Natural killer cell (primary cell): ENCODE measurements around the gene ATF4. TPM values are rescaled to one million over a fixed set of nuclear protein-coding genes. Genes with fewer than 3 reads are reported as not detected.

Source experiments
- ATAC-seq, 3 donors: fragments of 150-1000 bp in 2 of 3; fragments of 200-7000 bp in 1 of 3; cut with Tn5 transposase; 1 replicate in 1 of 3; 2 replicates in 2 of 3; pipeline ENCODE4 v1.10.0; 2021; ENCODE audit warnings: mild to moderate bottlenecking in 2 of 3, moderate library complexity in 2 of 3
- DNase-seq, 2 donors: peaks; one replicate each; pipeline versions ENCODE4 v3.0.0 to v3.0.0-alpha.2; 2013 to 2021; ENCODE audit warnings: mixed read lengths in 1 of 2
- H3K27ac ChIP-seq: one replicate; pipeline ENCODE4 v1.5.1; 2013; ENCODE audit warnings: mild to moderate bottlenecking, low read length
- H3K27me3 ChIP-seq: one replicate; pipeline ENCODE4 v1.6.1; 2013; ENCODE audit warnings: low read length; ENCODE audit not compliant: control insufficient read depth, insufficient read depth
- H3K36me3 ChIP-seq: one replicate; pipeline ENCODE4 v1.6.1; 2013; ENCODE audit warnings: low read length; ENCODE audit not compliant: control insufficient read depth, insufficient read depth
- H3K4me1 ChIP-seq: one replicate; pipeline ENCODE4 v1.6.1; 2013; ENCODE audit warnings: low read length; ENCODE audit not compliant: control insufficient read depth, insufficient read depth
- H3K4me3 ChIP-seq: one replicate; pipeline ENCODE4 v1.5.1; 2013; ENCODE audit warnings: low read length
- H3K9me3 ChIP-seq: one replicate; pipeline ENCODE4 v1.6.1; 2013; ENCODE audit warnings: low read length; ENCODE audit not compliant: control insufficient read depth, insufficient read depth
- H3K27ac Mint-ChIP-seq, 2 donors: one replicate each; pipeline ENCODE4 v1.8.0; 2022; ENCODE audit warnings: mild to moderate bottlenecking in 2 of 2, mixed read lengths in 2 of 2, moderate library complexity in 1 of 2
- H3K27me3 Mint-ChIP-seq, 2 donors: one replicate each; pipeline ENCODE4 v1.8.0; 2022; ENCODE audit warnings: low read depth in 2 of 2, mixed read lengths in 2 of 2
- H3K36me3 Mint-ChIP-seq: one replicate; pipeline ENCODE4 v1.8.0; 2022; ENCODE audit warnings: mixed read lengths
- H3K4me1 Mint-ChIP-seq, 2 donors: one replicate each; pipeline ENCODE4 v1.8.0; 2022; ENCODE audit warnings: mixed read lengths in 2 of 2
- H3K4me3 Mint-ChIP-seq: one replicate; pipeline ENCODE4 v1.8.0; 2022; ENCODE audit warnings: mild to moderate bottlenecking, moderate library complexity, mixed read lengths
- H3K9me3 Mint-ChIP-seq, 2 donors: one replicate each; pipeline ENCODE4 v1.8.0; 2022; ENCODE audit warnings: mixed read lengths in 2 of 2
- CTCF ChIP-seq: fragments of 200-600 bp; IDR thresholded peaks from one replicate; pipeline ENCODE4 v1.8.0; 2022; ENCODE audit warnings: antibody characterized with exemption
- WGBS: methylation state at CpG from one replicate; pipeline ENCODE4 v1.1.7; 2013; ENCODE audit warnings: missing lambda C conversion rate; ENCODE audit not compliant: insufficient coverage; 5-methylcytosine and 5-hydroxymethylcytosine counted together
- intact Hi-C: fragments of 100-400 bp; cut with micrococcal nuclease; formaldehyde crosslinking; loops from one replicate; pipeline ENCODE4 v1.14.2; 2022
- total RNA-seq, 4 donors: library from RNA; stranded (reverse); fragments of 120-200 nt in 1 of 4; gene quantifications; one replicate each; pipeline versions ENCODE4 v1.2.3 to v1.2.4, GENCODE V29; 2013 to 2022

Gene ATF4
- total RNA-seq, 3 donors from 2014 or later (not counting 1 experiment from before 2014, with no cell fraction given), result 235 to 242 (median 238) TPM

DNA sequence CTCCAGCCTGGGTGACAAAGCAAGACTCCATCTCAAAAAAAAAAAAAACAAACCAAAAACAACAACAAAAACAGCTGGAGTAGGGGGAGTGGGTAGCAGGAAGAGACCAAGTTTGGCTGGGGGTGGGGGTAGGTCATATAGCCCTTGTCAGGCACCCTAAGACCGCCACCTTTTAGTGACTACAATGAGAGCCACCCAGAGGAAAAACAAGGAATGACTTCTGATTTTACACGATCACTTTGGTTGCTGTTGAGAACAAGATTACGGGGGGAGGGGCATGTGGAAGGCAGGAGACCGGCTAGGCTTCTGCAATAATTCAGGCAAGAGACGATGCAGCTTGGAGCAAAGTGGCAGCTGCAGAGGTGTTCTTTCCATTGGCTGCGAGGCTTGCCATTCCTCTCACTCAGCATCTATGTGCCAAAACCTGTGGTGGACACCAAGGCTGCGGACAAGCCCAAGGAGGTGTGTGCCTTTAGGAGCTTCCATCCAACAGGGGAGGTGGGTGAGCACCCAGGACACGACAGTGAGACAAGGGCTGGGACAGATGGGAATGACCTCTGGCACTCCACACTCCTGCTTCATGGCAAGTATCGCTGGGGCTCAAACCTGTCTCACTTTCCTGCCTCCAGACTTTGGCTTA lies 10.4 kb downstream of the ATF4 start:
- H3K27me3 Mint-ChIP-seq, result no peaks in the 10 kb centered on the region
- H3K27me3 ChIP-seq, result no peaks in the 10 kb centered on the region
- H3K36me3 ChIP-seq, result peaks cover 24% of the 10 kb centered on the region
- intact Hi-C loops, result loop anchor here (2.0 to 10.0 kb wide), 4 partner anchors 188 to 1114 kb away; partner anchors contain the start of gene CBX6
- TF ChIP-seq CTCF, result no peak
- peaks cover 69% of the 10 kb centered on the region for H3K4me1 ChIP-seq
- no peaks in the 10 kb centered on the region for H3K36me3 Mint-ChIP-seq
- no peak overlapping the region for H3K4me3 ChIP-seq
- H3K9me3 Mint-ChIP-seq, result no peaks in the 10 kb centered on the region
- no peak overlapping the region for H3K27ac ChIP-seq
- H3K27ac Mint-ChIP-seq, result peak overlapping the region; percentile 92 to 97
- H3K9me3 ChIP-seq, result no peaks in the 10 kb centered on the region
- H3K4me1 Mint-ChIP-seq, result peaks cover 41 to 66% of the 10 kb centered on the region in 2 donors
- DNase-seq, result peak in 1 of 2 donors; percentile 67
- WGBS, result 66% methylated on average over 9 of the region's 9 CpGs
- ATAC-seq, result no peak
- H3K4me3 Mint-ChIP-seq, result peak overlapping the region; percentile 94

- H3K4me3 ChIP-seq, result peak within 1 kb of the TSS; percentile 90
- WGBS, result under 1% methylated on average over 67 of the region's 67 CpGs
- Mint-ChIP-seq H3K4me1 (peaks cover 30 to 54% of the 10 kb centered on the region in 2 donors), H3K27ac (peak within 1 kb of the TSS; percentile 92 to 97), H3K4me3 (peak within 1 kb of the TSS; percentile 94), H3K36me3 (no peaks in the 10 kb centered on the region), H3K27me3 (no peaks in the 10 kb centered on the region), H3K9me3 (no peaks in the 10 kb centered on the region)
- TF ChIP-seq CTCF, result no peak
- DNase-seq, result peak; percentile 96 to 100
- intact Hi-C loops, result loop anchor here (1.0 to 10.0 kb wide), 6 partner anchors 12 to 1112 kb away; partner anchors contain the start of genes ATF4, CBX6 and MIEF1
- H3K36me3 ChIP-seq, result peaks cover 24% of the 10 kb centered on the region
- H3K4me1 ChIP-seq, result peaks cover 54% of the 10 kb centered on the region
- no peaks in the 10 kb centered on the region for H3K27me3 ChIP-seq
- no peaks in the 10 kb centered on the region for H3K9me3 ChIP-seq
- ATAC-seq, result peak; percentile 86 to 94 (median 87)
- H3K27ac ChIP-seq, result peak within 1 kb of the TSS; percentile 87
Measured at GRCh38 chr22:39532215-39533073, 12.1 kb downstream of the ATF4 start, which contains the start of gene RPS19BP1. TSS of gene RPS19BP1 (minus strand) at chr22:39532748. CDS start at chr22:39532738, 10 bp downstream.

GRCh38 chr22:39534092-39534506 lies 13.7 kb downstream of the ATF4 start:
- peaks cover 19 to 41% of the 10 kb centered on the region in 2 donors for H3K4me1 Mint-ChIP-seq
- H3K27ac Mint-ChIP-seq, result no peak overlapping the region
- no peak overlapping the region for H3K27ac ChIP-seq
- no peaks in the 10 kb centered on the region for H3K9me3 ChIP-seq
- no peaks in the 10 kb centered on the region for H3K36me3 Mint-ChIP-seq
- TF ChIP-seq CTCF, result no peak
- H3K27me3 ChIP-seq, result no peaks in the 10 kb centered on the region
- ATAC-seq, result no peak
- peaks cover 38% of the 10 kb centered on the region for H3K4me1 ChIP-seq
- H3K27me3 Mint-ChIP-seq, result no peaks in the 10 kb centered on the region
- H3K9me3 Mint-ChIP-seq, result no peaks in the 10 kb centered on the region
- no peak overlapping the region for H3K4me3 ChIP-seq
- no peak overlapping the region for H3K4me3 Mint-ChIP-seq
- WGBS, result 91% methylated on average over 12 of the region's 12 CpGs
- intact Hi-C loops, result loop anchor here (1.0 to 10.0 kb wide), 5 partner anchors 491 to 1111 kb away; partner anchors contain the start of gene CBX6
- peaks cover 11% of the 10 kb centered on the region for H3K36me3 ChIP-seq
- DNase-seq, result no peak
